Measurements from ENCODE around the gene STARD7.

GRCh38 chr2:96148410-96149217, 60.0 kb downstream of the STARD7 start:
- no peak for TF ChIP-seq CTCF (optimal IDR thresholded peaks at IDR 0.05 in 1 of 3, IDR thresholded peaks at IDR 0.05 in 1 of 3, conservative IDR thresholded peaks at IDR 0.05 in 1 of 3; ENCODE audit: extremely low read depth in 1 of 3, insufficient read depth in 2 of 3, low read length in 3 of 3)
- no peak for TF ChIP-seq EZH2 (IDR thresholded peaks at IDR 0.05; ENCODE audit: low read length)
